H9 (cell line): ENCODE results near the gene RPL18. TPM values are rescaled to one million over a fixed set of nuclear protein-coding genes. Genes with fewer than 3 reads are reported as not detected.
A peak's percentile ranks its signal among the peaks of the same experiment; 100 is the strongest.

Source experiments
- DNase-seq: peaks from one replicate; pipeline ENCODE4 v3.0.0-alpha.2; 2017
- H2AFZ ChIP-seq: one replicate; pipeline ENCODE4 v1.6.1; 2013; ENCODE audit warnings: mild to moderate bottlenecking, low read length, control low read depth, moderate library complexity
- H2AK5ac ChIP-seq: 2 replicates; pipeline ENCODE4 v1.6.1; 2013; ENCODE audit warnings: low read length, control low read depth, mixed read lengths; ENCODE audit not compliant: insufficient read length
- H2BK120ac ChIP-seq: one replicate; pipeline ENCODE4 v1.6.1; 2013; ENCODE audit warnings: low read depth, mild to moderate bottlenecking, low read length, control low read depth, inconsistent platforms; ENCODE audit not compliant: poor library complexity, severe bottlenecking
- H2BK12ac ChIP-seq: 2 replicates; pipeline ENCODE4 v1.6.1; 2013; ENCODE audit warnings: low read length, control low read depth, mixed read lengths, low read depth; ENCODE audit not compliant: insufficient read length
- H2BK15ac ChIP-seq: 2 replicates; pipeline ENCODE4 v1.6.1; 2013; ENCODE audit warnings: low read depth, low read length, control low read depth
- H2BK20ac ChIP-seq: one replicate; pipeline ENCODE4 v1.6.1; 2013; ENCODE audit warnings: low read depth, mild to moderate bottlenecking, low read length, control low read depth, inconsistent platforms; ENCODE audit not compliant: poor library complexity, severe bottlenecking
- H2BK5ac ChIP-seq: 2 replicates; pipeline ENCODE4 v1.6.1; 2013; ENCODE audit warnings: low read length, control low read depth, mixed read lengths; ENCODE audit not compliant: insufficient read length
- H3K14ac ChIP-seq: 2 replicates; pipeline ENCODE4 v1.6.1; 2013; ENCODE audit warnings: low read length, control low read depth; ENCODE audit not compliant: insufficient read depth
- H3K18ac ChIP-seq: 2 replicates; pipeline ENCODE4 v1.6.1; 2013; ENCODE audit warnings: low read depth, mild to moderate bottlenecking, mixed read lengths, low read length, control low read depth; ENCODE audit not compliant: insufficient read length
- H3K23ac ChIP-seq: 2 replicates; pipeline ENCODE4 v1.6.1; 2013; ENCODE audit warnings: low read length, control low read depth, mixed read lengths, low read depth; ENCODE audit not compliant: insufficient read length
- H3K23me2 ChIP-seq: 2 replicates; pipeline ENCODE4 v1.6.1; 2013; ENCODE audit warnings: low read depth, mild to moderate bottlenecking, mixed read lengths, low read length, control low read depth; ENCODE audit not compliant: insufficient read length, poor library complexity, severe bottlenecking
- H3K27ac ChIP-seq: 2 replicates; pipeline ENCODE4 v1.5.1; 2013; ENCODE audit warnings: low read length, control low read depth, mixed read lengths, low read depth; ENCODE audit not compliant: insufficient read length
- H3K27me3 ChIP-seq: 2 replicates; pipeline ENCODE4 v1.6.1; 2013; ENCODE audit warnings: low read length, control low read depth, inconsistent platforms; ENCODE audit not compliant: insufficient read depth
- H3K4ac ChIP-seq: 2 replicates; pipeline ENCODE4 v1.6.1; 2013; ENCODE audit warnings: low read depth, mild to moderate bottlenecking, control low read depth, inconsistent platforms, low read length, moderate library complexity
- H3K4me1 ChIP-seq: 2 replicates; pipeline ENCODE4 v1.6.1; 2013; ENCODE audit warnings: low read length, control low read depth, inconsistent platforms; ENCODE audit not compliant: insufficient read depth
- H3K4me2 ChIP-seq: 2 replicates; pipeline ENCODE4 v1.6.1; 2013; ENCODE audit warnings: low read length, control low read depth, mixed read lengths; ENCODE audit not compliant: insufficient read length, insufficient read depth
- H3K56ac ChIP-seq: 2 replicates; pipeline ENCODE4 v1.6.1; 2013; ENCODE audit warnings: low read depth, mild to moderate bottlenecking, mixed read lengths, low read length, control low read depth; ENCODE audit not compliant: insufficient read length
- H3K79me1 ChIP-seq: 2 replicates; pipeline ENCODE4 v1.6.1; 2013; ENCODE audit warnings: low read depth, mild to moderate bottlenecking, moderate library complexity, low read length, control low read depth, inconsistent platforms; ENCODE audit not compliant: insufficient read depth, poor library complexity, severe bottlenecking
- H3K79me2 ChIP-seq: 2 replicates; pipeline ENCODE4 v1.6.1; 2013; ENCODE audit warnings: low read length, control low read depth, inconsistent platforms; ENCODE audit not compliant: insufficient read depth
- H3K9ac ChIP-seq: 2 replicates; pipeline ENCODE4 v1.6.1; 2013; ENCODE audit warnings: low read length, control low read depth, mixed read lengths; ENCODE audit not compliant: insufficient read length; ENCODE audit errors: extremely low read depth
- H3K9me3 ChIP-seq: one replicate; pipeline ENCODE4 v1.6.1; 2013; ENCODE audit warnings: low read depth, low read length, inconsistent platforms; ENCODE audit not compliant: control insufficient read depth
- H3T11ph ChIP-seq: one replicate; pipeline ENCODE4 v1.6.1; 2013; ENCODE audit warnings: mild to moderate bottlenecking, low read length, control low read depth, inconsistent platforms
- H4K20me1 ChIP-seq: one replicate; pipeline ENCODE4 v1.6.1; 2013; ENCODE audit not compliant: control insufficient read depth, insufficient read length, insufficient read depth
- H4K5ac ChIP-seq: 2 replicates; pipeline ENCODE4 v1.6.1; 2013; ENCODE audit warnings: low read depth, mild to moderate bottlenecking, mixed read lengths, low read length, control low read depth; ENCODE audit not compliant: insufficient read length
- H4K8ac ChIP-seq: replicated peaks from 2 replicates; pipeline ENCODE4 v1.6.1; 2013; ENCODE audit warnings: low read length, control low read depth, mixed read lengths, low read depth; ENCODE audit not compliant: insufficient read length
- H4K91ac ChIP-seq: 2 replicates; pipeline ENCODE4 v1.6.1; 2013; ENCODE audit warnings: low read depth, mild to moderate bottlenecking, moderate library complexity, mixed read lengths, low read length, control low read depth; ENCODE audit not compliant: insufficient read length
- H3K27ac Mint-ChIP-seq, 3 experiments: 2 replicates in 2 of 3; 3 replicates in 1 of 3; pipeline ENCODE4 v1.8.0; 2020 to 2021; ENCODE audit warnings: mixed read lengths in 3 of 3, mild to moderate bottlenecking in 1 of 3, moderate library complexity in 1 of 3
- H3K27me3 Mint-ChIP-seq: 2 replicates; pipeline ENCODE4 v1.8.0; 2021; ENCODE audit warnings: low read depth, mild to moderate bottlenecking, moderate library complexity, mixed read lengths
- H3K36me3 Mint-ChIP-seq, 3 experiments: 2 replicates in 2 of 3; 3 replicates in 1 of 3; pipeline ENCODE4 v1.8.0; 2020 to 2021; ENCODE audit warnings: low read depth in 3 of 3, mixed read lengths in 3 of 3; ENCODE audit not compliant: insufficient read depth in 1 of 3
- H3K4me1 Mint-ChIP-seq, 2 experiments: 2 replicates each; pipeline ENCODE4 v1.8.0; 2020; ENCODE audit warnings: mixed read lengths in 2 of 2
- H3K4me3 Mint-ChIP-seq, 2 experiments: 2 replicates in 1 of 2; 3 replicates in 1 of 2; pipeline ENCODE4 v1.8.0; 2020 to 2021; ENCODE audit warnings: mild to moderate bottlenecking in 2 of 2, mixed read lengths in 2 of 2, moderate library complexity in 1 of 2
- H3K9me3 Mint-ChIP-seq, 2 experiments: 2 replicates in 1 of 2; 3 replicates in 1 of 2; pipeline ENCODE4 v1.8.0; 2020; ENCODE audit warnings: mild to moderate bottlenecking in 2 of 2, mixed read lengths in 2 of 2, moderate library complexity in 1 of 2
- CTCF ChIP-seq: fragments of 200-600 bp; sonication (generic); conservative IDR thresholded peaks from 3 replicates; pipeline ENCODE4 v1.8.0; 2021; ENCODE audit warnings: antibody characterized with exemption, mild to moderate bottlenecking
- WGBS: extraction: QIAGEN DNeasy Blood & Tissue Kit; methylation state at CpG from one replicate; pipeline ENCODE4 v1.1.7; 2013; ENCODE audit warnings: missing lambda C conversion rate, low lambda C conversion rate, mixed read lengths; ENCODE audit not compliant: insufficient read length; ENCODE audit errors: extremely low coverage; 5-methylcytosine and 5-hydroxymethylcytosine counted together
- total RNA-seq: library from RNA; stranded (reverse); gene quantifications from 2 replicates; pipeline ENCODE4 v1.2.1, GENCODE V29; 2021

Gene RPL18
- total RNA-seq, 1 experiment from 2014 or later: 1,855 TPM

GRCh38 chr19:48660852-48661710 is 42.1 kb upstream of the RPL18 start:
- peak; percentile 76 for DNase-seq
- Histone ChIP-seq H2BK20ac (no peak overlapping the region), H2BK12ac (no peak overlapping the region), H4K91ac (no peak overlapping the region), H4K8ac (no peak overlapping the region), H2AFZ (no peak overlapping the region), H3K23me2 (no peaks in the 10 kb centered on the region), H3K4me2 (no peak overlapping the region), H3K23ac (no peak overlapping the region), H4K5ac (no peak overlapping the region), H3K56ac (no peak overlapping the region), H3K27ac (no peak overlapping the region), H2BK15ac (no peak overlapping the region), H4K20me1 (no peaks in the 10 kb centered on the region), H3K14ac (no peak overlapping the region), H3K79me2 (no peaks in the 10 kb centered on the region), H2AK5ac (no peak overlapping the region), H3K18ac (peak overlapping the region; percentile 62), H3K4ac (no peak overlapping the region), H2BK5ac (no peak overlapping the region), H3K9me3 (no peaks in the 10 kb centered on the region), H3K9ac (no peak overlapping the region), H2BK120ac (no peak overlapping the region), H3K27me3 (no peaks in the 10 kb centered on the region), H3K79me1 (no peaks in the 10 kb centered on the region), H3K4me1 (no peaks in the 10 kb centered on the region), H3T11ph (no peak overlapping the region)
- Mint-ChIP-seq H3K4me1 (peaks cover 6 to 13% of the 10 kb centered on the region in 2 experiments), H3K36me3 (peaks cover 0 to 6% (median 5%) of the 10 kb centered on the region in 3 experiments; a peak in 2 of 7 replicates), H3K27me3 (peaks cover 13% of the 10 kb centered on the region), H3K27ac (peak overlapping the region in 1 of 3 experiments; percentile 34; a peak in 2 of 7 replicates), H3K4me3 (peak overlapping the region in 1 of 2 experiments; percentile 10; a peak in 2 of 5 replicates), H3K9me3 (peaks cover 5 to 6% of the 10 kb centered on the region in 2 experiments; a peak in 3 of 5 replicates)
- no peak for TF ChIP-seq CTCF
- no CpG with 5 or more reads among the region's 35 CpGs for WGBS
